NT2/D1 (cell line): ENCODE measurements around the gene GRK5.

Experiments
- DNase-seq: peaks from one replicate; pipeline ENCODE4 v3.0.0-alpha.2; 2011; ENCODE audit warnings: low read depth, low spot score
- H3K27me3 ChIP-seq: 2 replicates; pipeline ENCODE4 v1.6.0; 2011; ENCODE audit warnings: mild to moderate bottlenecking; ENCODE audit not compliant: insufficient read length, insufficient read depth
- H3K36me3 ChIP-seq: 2 replicates; pipeline ENCODE4 v1.6.1; 2011; ENCODE audit warnings: mild to moderate bottlenecking, low read length, mixed read lengths; ENCODE audit not compliant: insufficient read depth, insufficient read length
- H3K4me1 ChIP-seq: 2 replicates; pipeline ENCODE4 v1.5.1; 2011; ENCODE audit not compliant: insufficient read depth, insufficient read length
- H3K4me3 ChIP-seq: 2 replicates; pipeline ENCODE4 v1.5.1; 2011; ENCODE audit warnings: low read depth; ENCODE audit not compliant: insufficient read length
- H3K9ac ChIP-seq: 2 replicates; pipeline ENCODE4 v1.6.0; 2011; ENCODE audit warnings: low read depth; ENCODE audit not compliant: insufficient read length
- H3K9me3 ChIP-seq: 2 replicates; pipeline ENCODE4 v1.5.1; 2011; ENCODE audit warnings: mild to moderate bottlenecking, low read length; ENCODE audit not compliant: insufficient read depth
- SUZ12 ChIP-seq: IDR thresholded peaks from 2 replicates; pipeline ENCODE4 v1.6.1; 2011; ENCODE audit not compliant: insufficient read length, insufficient read depth; ENCODE audit errors: extremely low read depth
- YY1 ChIP-seq: IDR thresholded peaks from 2 replicates; pipeline ENCODE4 v1.6.1; 2011; ENCODE audit not compliant: insufficient read length, insufficient read depth
- ZNF274 ChIP-seq: IDR thresholded peaks from 2 replicates; pipeline ENCODE4 v1.6.1; 2011; ENCODE audit warnings: mild to moderate bottlenecking, low read depth, low read length

The GRK5 gene

GRCh38 chr10:119252051-119252465 lies 44.7 kb downstream of the GRK5 start:
- Histone ChIP-seq H3K9me3 (no peaks in the 10 kb centered on the region), H3K4me1 (peaks cover 26% of the 10 kb centered on the region), H3K27me3 (peaks cover 8% of the 10 kb centered on the region), H3K36me3 (no peaks in the 10 kb centered on the region), H3K4me3 (no peak overlapping the region), H3K9ac (no peak overlapping the region)
- no peak for TF ChIP-seq YY1
- no peak for TF ChIP-seq ZNF274
- TF ChIP-seq SUZ12, result no peak
- DNase-seq, result no peak

GRCh38 chr10:119252470-119253151 lies 45.2 kb downstream of the GRK5 start:
- peaks cover 26% of the 10 kb centered on the region for H3K4me1 ChIP-seq

GRCh38 chr10:119253433-119254174 lies 46.2 kb downstream of the GRK5 start:
- peak overlapping the region; percentile 56 for H3K9ac ChIP-seq
- DNase-seq, result no peak
- peaks cover 8% of the 10 kb centered on the region for H3K27me3 ChIP-seq
- H3K36me3 ChIP-seq, result no peaks in the 10 kb centered on the region
- H3K9me3 ChIP-seq, result no peaks in the 10 kb centered on the region
- H3K4me1 ChIP-seq, result peaks cover 26% of the 10 kb centered on the region
- no peak overlapping the region for H3K4me3 ChIP-seq
- no peak for TF ChIP-seq YY1
- TF ChIP-seq SUZ12, result no peak

More at GRCh38 chr10:119252470-119253151, 45.2 kb downstream of the GRK5 start:
- no peak for DNase-seq
- no peaks in the 10 kb centered on the region for H3K36me3 ChIP-seq
- H3K9ac ChIP-seq, result peak overlapping the region; percentile 56
- H3K4me3 ChIP-seq, result no peak overlapping the region
- TF ChIP-seq ZNF274, result no peak
- TF ChIP-seq YY1, result no peak
- no peak for TF ChIP-seq SUZ12
- H3K27me3 ChIP-seq, result peaks cover 8% of the 10 kb centered on the region
- H3K9me3 ChIP-seq, result no peaks in the 10 kb centered on the region

- peaks cover 26% of the 10 kb centered on the region for H3K4me1 ChIP-seq
- DNase-seq, result no peak
- TF ChIP-seq ZNF274 (no peak), YY1 (no peak), SUZ12 (no peak)
Measured at GRCh38 chr10:119254335-119254734, 47.0 kb downstream of the GRK5 start.

GRCh38 chr10:119256030-119256429 lies 48.7 kb downstream of the GRK5 start:
- DNase-seq, result no peak
- H3K4me1 ChIP-seq, result peaks cover 23% of the 10 kb centered on the region
- H3K4me3 ChIP-seq, result no peak overlapping the region
- no peaks in the 10 kb centered on the region for H3K9me3 ChIP-seq
- TF ChIP-seq SUZ12 (no peak), YY1 (no peak), ZNF274 (no peak)
- H3K9ac ChIP-seq, result no peak overlapping the region
- H3K27me3 ChIP-seq, result peaks cover 8% of the 10 kb centered on the region
- no peaks in the 10 kb centered on the region for H3K36me3 ChIP-seq

More at GRCh38 chr10:119254335-119254734, 47.0 kb downstream of the GRK5 start:
- H3K4me3 ChIP-seq, result no peak overlapping the region
- peak overlapping the region; percentile 5 for H3K9ac ChIP-seq
- H3K9me3 ChIP-seq, result no peaks in the 10 kb centered on the region
- H3K27me3 ChIP-seq, result peaks cover 8% of the 10 kb centered on the region
- H3K36me3 ChIP-seq, result no peaks in the 10 kb centered on the region

- TF ChIP-seq ZNF274 (no peak), YY1 (no peak), SUZ12 (no peak)
- no peaks in the 10 kb centered on the region; the same call in 1 of the 2 replicates for H3K9me3 ChIP-seq
Measured at GRCh38 chr10:119256897-119257296, 49.5 kb downstream of the GRK5 start.

GRCh38 chr10:119257899-119258419 lies 50.6 kb downstream of the GRK5 start:
- Histone ChIP-seq H3K9me3 (no peaks in the 10 kb centered on the region; the same call in 1 of the 2 replicates), H3K36me3 (no peaks in the 10 kb centered on the region), H3K4me3 (no peak overlapping the region), H3K27me3 (no peaks in the 10 kb centered on the region), H3K4me1 (peaks cover 11% of the 10 kb centered on the region), H3K9ac (no peak overlapping the region)
- TF ChIP-seq ZNF274 (no peak), YY1 (no peak), SUZ12 (no peak)
- no peak for DNase-seq

More at GRCh38 chr10:119256897-119257296, 49.5 kb downstream of the GRK5 start:
- H3K36me3 ChIP-seq, result no peaks in the 10 kb centered on the region
- no peak for DNase-seq
- H3K9ac ChIP-seq, result no peak overlapping the region
- H3K4me1 ChIP-seq, result peaks cover 21% of the 10 kb centered on the region
- no peak overlapping the region for H3K4me3 ChIP-seq
- H3K27me3 ChIP-seq, result peaks cover 2% of the 10 kb centered on the region
